Measurements from ENCODE around the gene TMEM14C.
A peak's percentile ranks its signal among the peaks of the same experiment; 100 is the strongest.
"Not testable (repeated sequence)": the region's sequence is repeated elsewhere in the genome, so short reads cannot be mapped to it uniquely, and the experiment has no call there.

TMEM14C gene

DNA sequence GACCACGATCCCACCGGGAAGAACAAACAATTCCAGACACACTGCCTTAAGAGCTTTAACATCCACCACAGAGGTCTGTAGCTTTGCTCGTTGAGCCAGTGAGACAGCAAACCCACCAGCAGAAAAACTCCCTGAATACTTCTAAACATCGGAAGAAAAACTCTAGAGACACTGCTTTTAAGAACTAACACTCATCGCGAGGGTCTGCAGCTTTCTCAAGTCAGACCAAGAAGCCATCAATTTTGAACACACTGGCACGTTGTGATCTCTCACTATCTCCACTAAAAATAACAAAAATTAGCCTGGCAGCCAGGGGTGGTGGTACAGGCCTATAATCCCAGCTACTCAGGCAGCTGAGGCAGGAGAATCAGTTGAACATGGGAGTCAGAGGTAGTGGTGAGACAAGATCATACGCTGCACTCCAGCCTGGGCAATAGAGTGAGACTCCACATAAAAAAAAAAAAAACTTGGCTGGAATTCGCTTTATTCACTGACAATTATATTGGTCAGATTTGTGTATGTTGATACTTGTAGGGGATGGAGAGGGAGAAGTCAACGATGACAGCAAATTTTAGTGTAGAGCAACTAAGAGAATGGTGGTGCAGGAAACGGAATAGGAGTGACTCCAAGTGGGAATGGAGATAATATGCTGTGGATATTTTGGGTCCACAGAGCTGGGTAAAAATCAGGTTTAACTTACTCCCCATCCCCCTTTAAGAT, 860 bp upstream of the TMEM14C start:
- DNase-seq: peak in 1 of 6 experiments; percentile 12

DNA sequence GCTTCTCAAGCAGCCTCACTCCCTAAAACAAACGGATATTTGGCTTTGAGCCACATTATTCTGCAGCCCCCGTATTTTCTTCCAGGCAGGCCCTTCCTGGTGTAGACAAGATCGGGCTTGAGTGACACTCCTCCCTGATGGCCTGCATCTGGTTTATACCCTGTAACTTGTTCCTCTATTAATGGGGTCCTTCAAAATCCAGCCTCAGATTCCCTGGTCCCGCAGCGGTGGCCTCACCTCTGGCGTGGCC, 375 bp upstream of the TMEM14C start:
- DNase-seq: no peak

DNA sequence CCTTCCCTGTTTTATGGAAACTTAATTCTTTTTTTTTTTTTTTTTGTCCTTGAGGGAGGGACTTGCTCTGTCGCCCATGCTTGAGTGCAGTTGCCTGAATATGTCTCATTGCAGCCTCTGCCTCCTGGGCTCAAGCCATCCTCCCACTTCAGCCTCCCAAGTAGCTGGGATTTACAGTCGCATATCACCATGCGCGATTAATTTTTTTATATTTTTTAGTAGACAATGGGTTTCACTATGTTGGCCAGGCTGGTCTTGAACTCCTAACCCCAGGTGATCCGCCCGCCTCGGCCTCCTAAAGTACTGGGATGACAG, 654 bp downstream of the TMEM14C start:
- DNase-seq: no peak

DNA sequence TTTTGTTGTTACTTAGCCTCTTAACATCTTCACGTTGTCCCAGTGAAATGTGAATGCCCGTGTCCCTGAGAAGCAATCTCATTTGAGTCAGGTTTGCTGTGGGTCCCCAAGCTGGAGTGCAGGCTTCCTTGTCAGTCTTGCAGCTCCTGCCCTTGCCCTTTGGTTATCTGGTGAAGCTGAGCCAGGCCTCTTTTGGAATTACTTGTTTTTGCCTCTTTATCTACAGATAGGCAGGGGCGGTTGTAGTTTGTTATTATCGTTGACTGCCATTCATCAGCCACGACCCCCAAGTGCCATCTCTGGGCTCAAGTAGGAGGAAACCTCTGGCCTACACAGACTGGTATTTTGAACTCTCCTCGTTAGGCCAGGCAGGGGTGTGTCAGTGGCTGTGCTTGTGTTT, 2.2 kb downstream of the TMEM14C start:
- DNase-seq: no peak

DNA sequence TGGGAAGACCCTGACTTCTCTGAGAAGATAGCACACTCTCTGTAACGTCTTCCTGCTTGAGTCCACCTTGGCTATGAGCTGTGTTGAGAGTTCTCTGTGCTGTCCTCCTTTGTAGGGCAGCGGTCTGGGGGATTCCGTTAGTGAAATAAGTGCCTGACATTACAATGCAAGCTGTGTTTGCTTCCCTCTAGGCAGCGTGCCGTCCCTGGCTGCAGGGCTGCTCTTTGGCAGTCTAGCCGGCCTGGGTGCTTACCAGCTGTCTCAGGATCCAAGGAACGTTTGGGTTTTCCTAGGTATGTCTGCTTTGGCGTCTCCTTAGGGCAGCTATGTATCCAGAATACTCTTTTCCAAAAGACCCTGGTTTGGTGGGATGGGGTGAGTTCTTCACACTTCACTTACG, 2.8 kb downstream of the TMEM14C start:
- DNase-seq: no peak

DNA sequence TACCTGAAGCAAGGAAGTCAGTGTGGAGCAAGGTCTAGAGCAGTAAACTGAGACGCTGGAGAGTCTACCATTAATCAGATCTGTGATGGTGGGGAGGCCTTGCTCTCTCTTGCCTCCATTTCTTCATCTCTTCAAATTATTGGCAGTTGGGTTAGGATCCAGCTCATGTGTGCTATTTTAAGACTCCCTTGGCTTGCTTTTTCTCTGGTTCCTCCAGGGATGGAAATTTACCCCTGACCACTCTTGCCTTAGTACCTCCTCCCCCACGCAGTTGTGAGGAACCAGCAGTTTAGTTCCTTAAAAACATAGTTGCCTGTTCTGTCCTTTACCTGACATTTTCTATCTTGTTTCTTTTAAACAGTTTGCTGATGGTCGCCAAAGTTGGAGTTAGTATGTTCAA, 7.4 kb downstream of the TMEM14C start:
- no peak for DNase-seq

DNA sequence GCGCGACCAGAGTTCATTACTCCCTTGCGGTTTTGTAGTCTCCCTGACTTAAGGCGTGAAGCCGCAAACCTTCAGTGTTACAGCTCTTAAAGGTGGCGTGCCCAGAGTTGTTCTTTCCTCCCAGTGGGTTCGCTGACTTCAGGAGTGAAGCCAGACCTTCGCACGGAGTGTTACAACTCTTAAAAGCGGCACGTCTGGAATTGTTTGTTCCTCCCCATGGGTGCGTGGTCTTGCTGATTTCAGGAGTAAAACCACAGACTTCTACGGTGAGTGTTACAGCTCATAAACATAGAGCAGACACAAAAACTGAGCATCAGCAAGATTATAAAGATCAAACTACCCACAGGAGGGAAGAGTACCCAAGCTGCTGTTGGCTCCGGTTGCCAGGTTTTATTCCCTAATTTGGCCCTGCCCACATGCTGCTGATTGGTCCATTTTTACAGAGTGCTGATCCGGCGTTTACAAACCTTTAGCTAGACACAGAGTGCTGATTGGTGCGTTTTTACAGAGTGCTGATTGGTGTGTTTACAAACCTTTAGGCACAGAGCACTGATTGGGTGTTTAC, 10.4 kb downstream of the TMEM14C start:
- no peak for DNase-seq

DNA sequence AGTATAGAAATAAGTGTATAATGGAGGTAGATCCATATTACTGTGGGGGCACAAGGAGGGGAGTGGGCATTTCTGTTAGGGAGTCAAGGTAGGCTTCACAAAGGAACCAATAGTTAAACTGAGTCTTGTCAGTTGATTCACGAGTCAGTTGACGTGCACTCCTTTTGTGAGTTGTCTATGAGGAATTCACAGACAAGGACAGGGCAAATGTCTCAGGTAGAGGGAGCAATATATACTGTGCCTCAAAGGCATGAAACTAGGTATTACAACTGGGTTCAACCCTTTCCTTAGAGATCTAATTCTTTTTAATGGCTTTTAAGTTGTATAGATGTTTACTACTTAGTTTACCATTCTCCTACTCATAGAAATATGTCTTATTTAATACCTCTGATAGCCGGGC, 11.0 kb downstream of the TMEM14C start:
- no peak for DNase-seq

DNA sequence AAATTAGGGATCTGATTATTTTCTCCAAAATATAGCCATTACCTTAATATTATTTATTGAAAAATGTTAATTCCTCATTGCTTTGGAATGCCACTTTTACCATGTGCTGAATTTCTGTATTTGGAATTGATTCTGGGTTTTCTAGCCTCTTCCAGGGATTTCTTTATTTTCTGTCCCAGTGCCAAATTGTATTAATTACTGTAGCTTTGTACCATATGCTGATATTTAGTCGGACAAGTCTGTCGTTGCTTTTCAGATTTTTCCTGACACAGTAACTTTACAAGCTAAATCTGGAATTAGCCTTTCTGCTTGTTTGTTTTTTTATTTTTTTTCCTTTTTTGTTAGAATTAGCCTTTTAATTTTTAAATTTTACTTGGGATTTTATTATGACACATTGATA, 13.9 kb downstream of the TMEM14C start:
- no peak for DNase-seq

DNA sequence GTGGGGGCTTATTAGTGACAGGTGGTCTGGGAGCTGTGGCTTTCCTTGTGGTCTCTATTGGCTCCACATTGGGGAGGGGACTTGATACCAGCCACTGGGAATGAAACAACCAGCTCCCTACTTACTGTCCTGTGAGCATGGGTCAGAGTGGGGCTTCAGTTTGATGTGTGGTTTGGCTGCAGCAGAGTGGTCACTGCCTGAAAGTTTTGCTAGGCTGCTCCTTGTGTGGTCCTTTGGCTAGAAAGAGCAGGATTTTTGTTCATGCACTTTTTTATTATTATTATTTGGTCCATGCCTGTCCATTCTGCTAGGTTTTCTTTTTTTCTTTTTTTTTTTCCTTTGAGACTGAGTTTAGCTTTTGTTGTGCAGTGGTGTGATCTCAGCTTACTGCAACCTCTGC, 17.2 kb downstream of the TMEM14C start:
- DNase-seq: no peak

DNA sequence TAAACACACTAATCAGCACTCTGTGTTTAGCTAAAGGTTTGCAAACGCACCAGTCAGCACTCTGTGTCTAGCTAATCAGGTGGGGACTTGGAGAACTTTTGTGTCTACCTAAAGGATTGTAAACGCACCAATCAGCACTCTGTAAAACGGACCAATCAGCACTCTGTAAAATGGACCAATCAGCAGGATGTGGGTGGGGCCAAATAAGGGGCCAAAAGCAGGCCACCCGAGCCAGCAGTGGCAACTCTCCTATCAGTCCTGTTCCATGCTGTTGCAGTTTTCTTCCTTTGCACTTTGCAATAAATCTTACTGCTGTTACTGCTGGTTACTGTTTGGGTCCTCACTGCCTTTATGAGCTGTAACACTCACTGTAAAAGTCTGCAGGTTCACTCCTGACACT, 18.8 kb downstream of the TMEM14C start:
- DNase-seq: peak in 1 of 6 experiments; percentile 1

DNA sequence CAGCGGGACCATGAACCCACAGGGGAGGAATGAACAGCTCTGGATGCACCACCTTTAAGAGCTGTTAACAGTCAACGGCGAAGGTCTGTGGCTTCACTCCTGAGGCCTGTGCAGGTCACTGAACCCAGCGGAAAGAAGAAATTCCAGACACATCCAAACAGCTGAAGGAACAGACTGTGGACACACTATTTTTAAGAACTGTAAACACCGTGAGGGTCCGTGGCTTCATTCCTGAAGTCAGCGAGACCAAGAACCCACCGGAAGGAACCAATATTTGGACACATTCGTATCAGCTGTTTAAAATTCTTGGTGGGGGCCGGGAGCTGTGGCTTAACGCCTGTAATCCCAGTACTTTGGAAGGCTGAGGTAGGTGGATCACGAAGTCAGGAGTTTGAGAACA, 19.4 kb downstream of the TMEM14C start:
- DNase-seq: no peak

DNA sequence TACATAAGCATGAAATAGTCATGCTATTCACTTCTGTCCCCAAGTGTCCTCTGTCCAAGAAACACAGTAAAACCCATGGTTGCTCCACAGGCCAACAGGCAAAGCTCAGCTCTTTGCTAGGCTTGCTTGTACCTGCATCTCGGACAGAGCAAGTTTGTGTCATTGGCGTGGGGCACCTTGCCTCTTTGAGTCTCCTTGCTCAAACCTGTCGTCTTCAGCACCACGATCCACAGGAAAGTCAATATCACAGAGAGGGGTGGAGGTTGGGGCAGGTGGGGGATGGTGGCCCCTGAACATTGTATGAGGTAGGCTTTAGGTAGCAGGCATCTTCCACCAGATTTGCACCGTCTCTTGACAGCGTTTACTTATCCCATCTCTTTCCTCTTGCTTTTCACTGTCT, 20.6 kb downstream of the TMEM14C start:
- no peak for DNase-seq

DNA sequence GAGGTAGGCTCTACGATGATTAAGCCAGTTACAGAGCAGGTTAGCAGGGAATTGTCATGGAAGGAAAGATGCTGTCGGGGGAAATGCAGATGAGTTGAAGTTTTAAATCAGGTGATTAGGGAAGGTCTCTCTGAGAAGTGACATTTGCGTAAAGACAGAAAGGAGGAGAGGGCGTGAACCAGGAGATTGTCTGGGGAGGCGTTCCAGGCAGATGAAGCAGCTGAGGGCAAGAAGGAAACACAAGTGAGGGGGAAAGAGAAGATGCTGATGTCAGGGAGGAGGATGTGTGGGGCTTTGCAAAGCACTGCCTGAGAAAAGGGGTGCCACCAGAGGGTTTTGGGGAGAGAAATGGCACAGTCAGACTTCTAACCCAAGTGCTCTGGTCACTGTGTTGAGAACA, 22.2 kb downstream of the TMEM14C start:
- no peak for DNase-seq

DNA sequence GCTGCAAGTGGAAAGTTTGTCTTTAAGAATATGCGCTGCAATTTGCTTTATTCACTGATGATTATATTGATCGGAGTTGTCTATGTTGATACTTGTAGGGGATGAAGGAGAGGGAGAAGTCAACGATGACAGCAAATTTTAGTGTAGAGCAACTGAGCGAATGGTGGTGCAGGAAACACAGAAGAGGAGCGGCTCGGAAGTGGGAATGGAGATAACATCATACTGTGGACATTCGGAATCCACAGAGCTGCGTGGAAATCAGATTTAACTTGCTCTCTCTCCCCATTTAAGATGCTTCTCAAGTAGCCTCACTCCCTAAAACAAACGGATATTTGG, 24.0 kb downstream of the TMEM14C start:
- peak in 1 of 6 experiments; percentile 4 for DNase-seq

DNA sequence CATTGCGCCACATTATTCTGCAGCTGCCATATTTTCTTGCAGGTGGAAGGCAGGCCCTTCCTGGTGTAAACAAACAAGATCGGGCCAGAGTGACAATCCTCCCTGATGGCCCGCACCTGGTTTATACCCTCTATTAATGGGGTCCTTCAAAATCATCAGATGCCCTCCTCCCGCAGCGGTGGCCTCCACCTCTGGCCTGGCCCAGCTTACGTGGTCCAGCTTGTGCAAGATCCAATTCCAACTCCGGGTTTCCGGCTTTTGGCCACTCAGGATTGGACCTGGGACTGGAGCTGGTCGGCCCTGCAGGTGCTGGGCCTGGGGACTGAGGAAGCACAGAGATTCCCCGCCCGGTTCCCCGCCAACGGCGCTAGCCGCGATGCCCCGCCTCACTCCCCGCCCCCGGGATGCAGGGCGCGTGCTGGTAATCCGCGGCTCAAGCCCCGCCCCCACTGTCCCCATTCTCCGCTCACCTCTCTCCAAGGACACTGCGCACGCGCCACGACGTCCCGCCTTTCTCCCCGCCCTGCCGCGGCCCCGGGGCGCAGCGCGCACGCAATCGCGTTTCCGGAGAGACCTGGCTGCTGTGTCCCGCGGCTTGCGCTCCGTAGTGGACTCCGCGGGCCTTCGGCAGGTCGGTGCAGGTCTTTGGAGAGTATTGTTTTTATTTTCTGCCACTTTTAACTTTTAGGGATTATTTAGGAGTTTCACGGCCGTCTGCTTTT, 24.5 kb downstream of the TMEM14C start, which contains the start of gene TMEM14B:
Gene TMEM14B (plus strand): TSS at position 555 of the 722 bp plus-strand sequence. CDS start 1,441 bp downstream, outside the sequence.
- peak; percentile 96 to 98 (median 98) for DNase-seq

DNA sequence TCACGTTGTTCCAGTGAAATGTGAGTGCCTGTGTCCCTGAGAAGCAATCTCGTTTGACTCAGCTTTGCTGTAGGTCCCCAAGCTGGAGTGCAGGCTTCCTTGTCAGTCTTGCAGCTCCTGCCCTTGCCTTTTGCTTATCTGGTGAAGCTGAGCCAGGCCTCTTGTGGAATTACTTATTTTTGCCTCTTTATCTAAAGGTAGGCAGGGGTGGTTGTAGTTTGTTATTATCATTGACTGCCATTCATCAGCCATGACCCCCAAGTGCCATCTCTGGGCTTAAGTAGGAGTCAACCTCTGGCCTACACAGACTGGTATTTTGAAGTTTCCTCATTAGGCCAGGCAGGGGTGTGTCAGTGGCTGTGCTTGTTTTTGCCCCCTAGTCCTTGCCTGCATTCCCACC, 26.9 kb downstream of the TMEM14C start:
- no peak for DNase-seq

DNA sequence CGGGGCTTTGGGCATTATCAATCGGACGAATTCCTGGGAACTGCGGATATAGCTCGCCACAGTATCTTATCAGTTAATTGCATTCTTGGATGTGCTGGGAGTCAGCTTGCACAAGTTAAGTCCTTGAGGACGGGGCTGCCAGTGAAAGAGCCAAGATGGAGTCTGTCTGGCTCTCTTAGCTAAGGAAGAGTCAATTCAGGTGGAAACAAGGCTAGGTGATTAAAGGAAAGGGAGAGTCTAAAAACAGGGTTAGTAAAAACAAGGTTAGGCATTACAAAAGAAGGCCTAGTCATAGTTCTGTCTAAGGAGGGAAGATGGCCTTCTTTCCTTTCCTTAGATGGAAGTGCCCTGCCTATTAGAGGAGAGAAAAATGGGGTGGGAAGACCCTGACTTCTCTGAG, 27.7 kb downstream of the TMEM14C start:
- not testable (repeated sequence) for DNase-seq

DNA sequence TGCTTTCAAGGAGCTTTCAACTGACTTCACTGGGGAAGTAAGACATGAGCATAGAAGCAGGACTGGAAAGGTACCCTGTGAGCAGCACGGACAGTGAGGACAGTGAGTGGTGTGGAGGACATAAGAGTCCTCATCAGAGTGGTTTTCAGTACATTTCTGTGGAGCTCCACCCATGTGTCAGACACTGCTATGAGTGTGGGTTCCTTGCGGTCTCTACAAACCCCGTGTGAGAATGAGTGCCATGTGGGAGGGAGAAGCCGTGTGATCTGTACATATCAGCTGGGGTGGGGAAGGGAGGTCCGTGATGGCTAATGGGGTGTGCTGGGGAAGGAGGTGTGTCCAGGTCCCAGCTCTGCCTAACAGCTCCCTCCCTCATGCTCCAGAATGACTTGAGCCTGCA, 28.9 kb downstream of the TMEM14C start:
- DNase-seq: not testable (repeated sequence)

DNA sequence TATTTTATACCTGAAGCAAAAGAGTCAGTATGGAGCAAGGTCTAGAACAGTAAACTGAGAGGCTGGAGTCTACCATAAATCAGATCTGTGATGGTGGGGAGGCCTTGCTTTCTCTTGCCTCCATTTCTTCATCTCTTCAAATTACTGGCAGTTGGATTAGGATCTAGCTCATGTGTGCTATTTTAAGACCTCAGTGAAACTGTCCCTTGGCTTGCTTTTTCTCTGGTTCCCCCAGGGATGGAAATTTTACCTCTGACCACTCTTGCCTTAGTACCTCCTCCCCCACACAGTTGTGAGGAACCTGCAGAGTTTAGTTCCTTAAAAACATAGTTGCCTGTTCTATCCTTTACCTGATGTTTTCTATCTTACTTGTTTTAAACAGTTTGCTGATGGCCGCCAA, 33.2 kb downstream of the TMEM14C start:
- no peak for DNase-seq

DNA sequence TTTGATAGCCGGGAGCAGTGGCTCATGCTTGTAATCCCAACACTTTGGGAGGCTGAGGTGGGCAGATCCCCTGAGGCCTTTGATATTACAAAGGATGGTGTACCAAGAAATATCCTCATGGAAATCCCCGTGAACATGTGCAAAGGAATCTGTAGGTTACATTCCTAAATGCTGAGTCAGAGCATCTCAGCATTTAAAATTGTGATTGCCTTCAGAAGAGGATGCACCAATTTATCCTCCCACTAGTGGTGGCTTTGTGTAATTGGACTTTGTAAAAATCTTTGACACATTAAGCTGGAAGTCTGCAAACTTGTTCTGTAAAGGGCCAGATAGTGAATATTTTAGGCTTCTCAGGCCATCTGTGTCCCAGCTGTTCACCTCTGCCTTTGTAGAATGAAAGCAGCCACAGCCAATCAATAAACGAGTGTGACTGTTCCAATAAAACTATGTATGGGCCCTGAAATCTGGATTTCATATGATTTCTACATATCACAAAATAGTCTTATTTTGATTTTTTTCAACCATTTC, 36.5 kb downstream of the TMEM14C start:
- peak in 1 of 6 experiments; percentile 8 for DNase-seq

DNA sequence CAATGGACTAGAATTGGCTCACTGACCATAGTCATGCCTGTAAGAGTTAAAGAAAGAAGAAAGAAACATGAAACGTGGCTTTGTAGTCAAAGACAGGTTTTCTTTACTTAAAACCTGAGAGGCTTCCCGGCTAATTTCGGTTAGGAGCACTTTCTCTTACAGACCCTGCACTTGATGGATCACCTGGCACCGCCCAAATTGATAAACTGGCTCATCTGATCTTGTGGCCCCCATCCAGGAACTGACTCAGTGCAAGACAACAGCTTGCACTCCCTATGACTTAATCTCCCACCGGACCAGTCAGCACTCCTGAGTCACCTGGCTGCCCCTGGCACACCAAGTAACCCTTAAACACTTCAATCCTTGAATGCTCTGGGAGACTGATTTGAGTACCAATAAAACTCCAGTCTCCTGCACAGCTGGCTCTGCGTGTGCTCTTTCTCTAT, 37.0 kb downstream of the TMEM14C start:
- DNase-seq: no peak

DNA sequence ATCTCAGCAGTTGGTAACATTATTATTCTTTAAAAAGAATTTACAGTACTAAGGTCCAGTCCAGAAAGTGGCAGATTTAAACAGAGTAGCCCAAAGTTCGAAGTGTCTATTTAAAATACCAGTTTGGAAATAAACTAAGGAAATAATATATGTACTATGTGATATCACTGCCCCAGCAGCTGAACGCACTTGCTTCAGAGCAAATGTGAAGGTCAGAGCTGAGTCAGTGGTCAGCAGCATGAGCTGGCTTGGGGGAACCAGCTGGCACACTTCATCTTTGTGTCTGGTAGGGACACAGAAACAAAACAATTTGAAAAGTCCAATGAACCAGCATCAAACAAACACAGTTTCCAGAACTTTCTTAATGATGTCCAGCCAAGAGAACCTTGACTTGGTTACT, 40.1 kb downstream of the TMEM14C start:
- no peak for DNase-seq

DNA sequence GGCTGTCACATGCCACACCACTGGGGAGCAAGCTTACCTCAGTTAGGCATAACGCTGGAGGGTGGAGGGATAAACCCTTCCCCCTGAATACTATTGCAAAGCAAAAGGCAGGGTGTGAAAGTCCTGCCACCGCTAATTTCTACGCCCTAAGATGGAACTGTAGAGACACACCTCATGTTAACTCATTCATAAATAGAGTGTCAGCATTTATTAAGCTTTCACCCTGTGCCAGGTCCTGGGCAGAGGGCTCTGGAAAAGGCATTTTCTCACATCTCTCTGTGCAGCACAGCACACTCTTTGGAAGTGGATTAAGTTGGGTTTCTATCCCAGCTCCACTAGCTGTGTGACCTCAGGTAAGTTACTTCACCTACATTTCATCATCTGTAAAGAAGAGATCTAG, 46.5 kb downstream of the TMEM14C start:
- DNase-seq: no peak
